Stomach (tissue), 4 donors: Measurements from ENCODE around the gene PKD2.

Experiments used
- POLR2A ChIP-seq, 4 donors: fragments of 450-650 bp; IDR thresholded peaks; one replicate each; pipeline ENCODE4 v1.6.1; 2016; ENCODE audit warnings: antibody characterized with exemption in 4 of 4, control low read depth in 2 of 4, mild to moderate bottlenecking in 1 of 4, moderate library complexity in 1 of 4
- POLR2AphosphoS5 ChIP-seq, 3 donors: sonication (generic); formaldehyde crosslinking; IDR thresholded peaks; one replicate each; pipeline ENCODE4 v1.6.1; 2016; ENCODE audit warnings: antibody characterized with exemption in 3 of 3
- TF ChIP-seq, protein P1 (sequence below), 7 experiments: fragments of 450-650 bp in 4 of 7; fragments of 200-600 bp in 3 of 7; sonication (generic) in 3 of 7; IDR thresholded peaks; one replicate each; pipeline ENCODE4 v1.5.1; 2016 to 2019; ENCODE audit warnings: antibody characterized with exemption in 7 of 7, control low read depth in 2 of 7, mild to moderate bottlenecking in 1 of 7

DNA sequence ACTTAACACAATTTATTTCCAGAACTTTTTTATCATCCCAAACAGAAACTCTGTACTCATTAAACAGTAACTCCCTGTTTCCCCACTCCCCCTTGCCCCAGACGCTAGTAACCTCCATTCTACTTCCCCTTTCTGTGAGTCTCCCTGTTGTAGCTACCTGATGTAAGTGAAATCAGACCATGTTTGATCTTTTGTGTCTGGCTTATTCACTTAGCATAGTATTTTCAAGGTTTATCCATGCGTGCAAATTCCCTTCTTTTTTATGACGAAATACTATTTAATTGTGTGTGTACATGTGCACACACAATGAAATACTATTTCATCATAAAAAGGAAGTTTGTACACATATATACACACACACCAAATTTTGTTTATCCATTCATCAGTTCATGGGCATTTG is 5.2 kb downstream of the PKD2 start:
- TF ChIP-seq, protein P1, sequence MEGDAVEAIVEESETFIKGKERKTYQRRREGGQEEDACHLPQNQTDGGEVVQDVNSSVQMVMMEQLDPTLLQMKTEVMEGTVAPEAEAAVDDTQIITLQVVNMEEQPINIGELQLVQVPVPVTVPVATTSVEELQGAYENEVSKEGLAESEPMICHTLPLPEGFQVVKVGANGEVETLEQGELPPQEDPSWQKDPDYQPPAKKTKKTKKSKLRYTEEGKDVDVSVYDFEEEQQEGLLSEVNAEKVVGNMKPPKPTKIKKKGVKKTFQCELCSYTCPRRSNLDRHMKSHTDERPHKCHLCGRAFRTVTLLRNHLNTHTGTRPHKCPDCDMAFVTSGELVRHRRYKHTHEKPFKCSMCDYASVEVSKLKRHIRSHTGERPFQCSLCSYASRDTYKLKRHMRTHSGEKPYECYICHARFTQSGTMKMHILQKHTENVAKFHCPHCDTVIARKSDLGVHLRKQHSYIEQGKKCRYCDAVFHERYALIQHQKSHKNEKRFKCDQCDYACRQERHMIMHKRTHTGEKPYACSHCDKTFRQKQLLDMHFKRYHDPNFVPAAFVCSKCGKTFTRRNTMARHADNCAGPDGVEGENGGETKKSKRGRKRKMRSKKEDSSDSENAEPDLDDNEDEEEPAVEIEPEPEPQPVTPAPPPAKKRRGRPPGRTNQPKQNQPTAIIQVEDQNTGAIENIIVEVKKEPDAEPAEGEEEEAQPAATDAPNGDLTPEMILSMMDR (IDR thresholded peaks at IDR 0.05) = no peak
- TF ChIP-seq POLR2A (IDR thresholded peaks at IDR 0.05) (no peak), POLR2AphosphoS5 (IDR thresholded peaks at IDR 0.05) (no peak)
